Stimulated activated CD8-positive, alpha-beta memory T cell treated with anti-CD3 and anti-CD28 coated beads, Interleukin-15, amount 100 ng/mL, for 1 hour (primary cell): Measurements from ENCODE around the gene CES2.
"Not testable (repeated sequence)": the region's sequence is repeated elsewhere in the genome, so short reads cannot be mapped to it uniquely, and the experiment has no call there.

Experiments used
- DNase-seq: peaks from one replicate; pipeline ENCODE4 v3.0.0-alpha.2; 2020; ENCODE audit warnings: low read depth

CES2 gene

DNA sequence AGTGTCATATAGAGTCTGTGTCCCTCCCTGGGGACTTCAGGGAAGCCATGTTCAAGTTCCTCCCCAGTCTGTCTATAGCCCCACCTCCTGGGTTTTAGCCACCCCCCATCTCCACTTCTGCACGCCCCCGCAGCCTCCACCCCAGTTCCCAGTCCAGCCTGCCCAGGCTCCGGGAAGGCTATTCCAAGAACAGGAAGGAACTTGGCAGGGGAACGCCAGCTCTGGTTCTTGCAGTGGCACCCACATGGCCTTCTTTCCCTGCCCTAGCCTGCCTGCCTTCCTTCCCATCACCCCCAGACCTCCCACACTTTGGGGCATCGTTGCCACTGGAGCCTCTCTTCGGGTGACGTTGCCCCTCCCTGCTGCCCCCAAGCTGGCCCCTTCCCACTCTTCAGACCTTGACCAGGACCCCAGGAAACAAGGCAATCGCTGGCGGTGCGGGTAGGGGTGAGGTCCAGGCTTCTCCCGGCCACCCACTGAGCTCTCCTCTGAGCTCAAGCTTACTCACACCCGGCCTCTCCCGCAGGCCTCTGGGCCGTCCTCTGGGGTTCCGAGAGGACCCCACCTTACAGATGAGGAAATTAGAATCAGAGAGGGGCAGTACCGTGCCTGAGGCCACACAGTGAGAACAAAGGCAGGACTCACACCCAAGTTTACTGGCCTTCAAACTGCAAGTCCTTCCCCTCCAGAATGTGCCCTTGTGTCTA, 43.8 kb downstream of the CES2 start:
- no peak for DNase-seq

DNA sequence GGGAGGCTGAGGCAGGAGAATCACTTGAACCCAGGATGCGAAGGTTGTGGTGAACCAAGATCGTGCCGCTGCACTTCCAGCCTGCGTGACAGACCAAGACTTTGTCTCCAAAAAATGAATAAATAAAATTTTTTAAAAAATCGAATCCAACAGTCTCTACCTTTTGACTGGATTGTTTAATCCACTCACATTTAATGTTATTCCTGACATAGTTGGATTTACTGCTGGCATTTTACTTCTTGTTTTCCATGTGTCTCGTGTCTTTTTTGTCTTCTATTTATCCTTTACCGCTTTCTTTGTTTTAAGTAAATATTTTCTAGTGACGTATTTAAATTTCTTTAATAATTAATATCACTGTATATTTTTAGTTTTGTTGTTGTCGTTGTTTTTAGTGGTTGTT, 47.7 kb downstream of the CES2 start:
- DNase-seq, result no peak

DNA sequence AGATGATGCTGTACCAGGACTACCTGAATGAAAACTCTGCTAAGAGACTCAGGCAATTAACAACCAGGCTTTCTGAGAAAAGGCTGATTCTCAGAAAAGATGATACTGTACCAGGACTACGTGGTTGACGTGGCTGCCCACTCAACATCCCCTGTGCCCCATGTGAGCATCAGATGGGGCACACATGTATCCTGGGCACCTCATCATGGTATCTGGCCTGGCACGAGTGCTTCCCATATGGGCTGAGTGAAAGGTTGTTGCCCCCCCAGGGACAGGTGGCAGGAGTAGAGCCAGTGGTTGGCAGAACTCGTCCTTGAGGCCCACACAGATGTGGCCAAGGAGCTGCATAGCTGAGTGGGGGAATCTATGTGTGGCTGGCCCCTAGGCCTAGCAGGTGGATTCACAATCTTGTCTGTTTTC, 49.6 kb downstream of the CES2 start:
- DNase-seq, result no peak

DNA sequence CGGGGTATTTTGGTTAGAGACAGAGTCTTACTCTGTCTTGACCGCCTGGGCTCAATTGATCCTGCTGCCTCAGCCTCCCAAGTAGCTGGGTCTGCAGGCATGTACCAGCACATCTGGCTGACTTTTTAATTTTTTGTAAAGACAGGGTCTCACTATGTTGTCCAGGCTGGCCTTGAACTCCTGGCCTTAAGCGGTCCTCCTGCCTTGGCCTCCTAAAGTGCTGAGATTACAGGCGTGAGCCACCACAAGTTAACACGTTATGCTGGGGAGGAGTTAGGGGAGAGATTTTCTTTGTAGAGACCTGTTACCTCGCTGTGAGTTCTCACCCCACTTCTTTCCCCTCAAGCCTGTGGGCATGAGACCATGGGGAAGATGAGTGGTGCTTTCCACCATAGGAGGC, 51.2 kb downstream of the CES2 start:
- DNase-seq, result no peak

DNA sequence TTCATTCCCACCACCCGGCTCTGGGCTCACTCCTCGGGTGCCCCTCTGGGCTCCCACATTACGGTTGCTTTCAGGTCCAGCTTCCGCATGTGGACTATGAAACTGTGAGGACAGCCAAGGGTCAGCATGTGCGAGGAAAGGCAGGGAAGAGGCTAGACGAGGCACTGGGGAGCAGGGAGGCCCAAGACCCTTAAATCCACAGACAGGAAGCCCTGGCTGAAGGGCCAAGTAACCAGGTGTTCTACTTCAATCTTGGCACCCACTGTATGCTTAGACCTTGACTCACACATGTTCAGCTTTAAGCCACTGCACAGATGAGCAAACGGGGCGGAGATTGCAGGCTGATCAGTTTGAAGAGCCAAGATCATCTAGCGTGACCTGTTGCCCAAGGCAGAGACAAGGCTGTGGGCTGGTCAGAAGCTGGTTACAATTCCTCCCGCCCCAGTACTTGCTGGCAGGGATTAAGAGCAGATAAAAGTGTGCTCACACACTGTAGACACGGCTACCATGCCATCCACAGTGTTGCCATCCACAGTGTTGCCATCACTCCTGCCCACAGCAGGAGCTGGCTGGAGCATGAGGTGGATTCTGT, 53.0 kb downstream of the CES2 start, which contains the start of gene CES4A:
TSS of gene CES4A (plus strand) at position 393 of the 592 bp plus-strand sequence. CDS start at position 577, 184 bp downstream.
- DNase-seq, result no peak

DNA sequence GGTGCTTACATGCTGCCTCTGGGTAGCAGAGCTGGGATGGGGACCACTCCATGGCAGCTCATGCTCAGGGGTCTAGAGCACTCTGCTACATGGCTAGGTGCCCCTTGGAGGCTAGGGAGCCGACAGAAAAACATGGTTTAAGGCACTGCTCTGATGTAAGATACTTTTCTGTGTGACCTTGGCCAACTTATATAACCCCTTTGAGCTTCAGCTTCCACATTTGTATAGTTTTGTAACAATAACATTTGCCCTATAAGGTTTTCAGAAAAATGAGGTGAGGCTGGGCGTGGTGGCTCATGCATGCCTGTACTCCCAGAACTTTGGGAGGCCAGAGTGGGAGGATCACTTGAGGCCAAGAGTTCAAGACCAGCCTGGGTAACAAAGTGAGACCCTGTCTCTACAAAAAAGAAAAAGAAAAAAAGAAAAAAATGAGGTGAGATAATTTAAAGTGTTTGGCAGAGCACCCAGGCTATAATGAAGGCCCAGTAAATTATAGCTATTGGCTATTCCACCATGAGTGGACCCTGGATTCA, 56.3 kb downstream of the CES2 start:
- no peak for DNase-seq

DNA sequence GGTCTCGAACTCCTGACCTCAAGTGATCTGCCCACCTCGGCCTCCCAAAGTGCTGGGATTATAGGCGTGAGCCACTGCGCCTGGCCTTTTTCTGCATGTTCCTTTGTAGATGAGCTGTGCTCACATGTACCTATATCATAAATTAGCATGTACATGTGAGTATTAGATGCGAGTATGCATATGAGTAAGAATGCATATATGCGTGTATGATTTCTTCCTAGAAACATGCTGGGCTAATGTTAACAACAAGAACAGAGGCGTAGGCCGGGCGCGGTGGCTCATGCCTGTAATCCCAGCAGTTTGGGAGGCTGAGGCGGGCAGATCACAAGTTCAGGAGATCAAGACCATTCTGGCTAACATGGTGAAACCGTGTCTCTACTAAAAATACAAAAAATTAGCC, 58.2 kb downstream of the CES2 start:
- DNase-seq, result not testable (repeated sequence)
